SK-N-SH treated with all-trans-retinoic acid at 6 μM for 48 hours (cell line): ENCODE data around the gene ADK.

Experiments
- ARNTL ChIP-seq: fragments of 450-650 bp; formaldehyde crosslinking; IDR thresholded peaks from 2 replicates; pipeline ENCODE4 v1.5.0; 2020; ENCODE audit warnings: low read depth, mild to moderate bottlenecking, moderate library complexity, borderline replicate concordance
- BACH2 ChIP-seq: fragments of 250-450 bp; sonication (Bioruptor Pico); IDR thresholded peaks from 2 replicates; pipeline ENCODE4 v1.9.0; 2021; ENCODE audit warnings: mild to moderate bottlenecking, borderline replicate concordance
- ESRRG ChIP-seq: fragments of 250-450 bp; sonication (Bioruptor Pico); IDR thresholded peaks from 2 replicates; pipeline ENCODE4 v1.6.1; 2021; ENCODE audit warnings: mild to moderate bottlenecking
- GLIS3 ChIP-seq: fragments of 250-450 bp; sonication (Bioruptor Pico); IDR thresholded peaks from 2 replicates; pipeline ENCODE4 v1.5.0; 2020; ENCODE audit warnings: mild to moderate bottlenecking, moderate library complexity
- ISL1 ChIP-seq: fragments of 250-450 bp; sonication (Bioruptor Pico); IDR thresholded peaks from 2 replicates; pipeline ENCODE4 v2.1.2; 2022; ENCODE audit warnings: mild to moderate bottlenecking, moderate library complexity
- OSR1 ChIP-seq: fragments of 250-450 bp; sonication (Bioruptor Pico); IDR thresholded peaks from 2 replicates; pipeline ENCODE4 v1.8.0; 2022; ENCODE audit warnings: moderate library complexity, mild to moderate bottlenecking, inconsistent platforms
- PPARA ChIP-seq: fragments of 250-450 bp; sonication (Bioruptor Pico); IDR thresholded peaks from 2 replicates; pipeline ENCODE4 v1.5.0; 2020; ENCODE audit warnings: mild to moderate bottlenecking, borderline replicate concordance
- RARB ChIP-seq: fragments of 250-450 bp; sonication (Bioruptor Pico); IDR thresholded peaks from 2 replicates; pipeline ENCODE4 v1.8.0; 2021; ENCODE audit warnings: mild to moderate bottlenecking, moderate library complexity
- TOX ChIP-seq: fragments of 250-450 bp; sonication (Bioruptor Pico); IDR thresholded peaks from 2 replicates; pipeline ENCODE4 v1.8.0; 2021; ENCODE audit warnings: mild to moderate bottlenecking, moderate library complexity, borderline replicate concordance
- ZFP3 ChIP-seq: fragments of 250-450 bp; sonication (Bioruptor Pico); IDR thresholded peaks from 2 replicates; pipeline ENCODE4 v1.5.0; 2020; ENCODE audit warnings: mild to moderate bottlenecking, moderate library complexity
- ZNF565 ChIP-seq: fragments of 450-650 bp; formaldehyde crosslinking; conservative IDR thresholded peaks from 2 replicates; pipeline ENCODE4 v1.5.0; 2020; ENCODE audit warnings: low read depth, mild to moderate bottlenecking, moderate library complexity
- TF ChIP-seq, protein P1 (sequence below): fragments of 250-450 bp; sonication (Bioruptor Pico); IDR thresholded peaks from 2 replicates; pipeline ENCODE4 v1.8.0; 2020; ENCODE audit warnings: mild to moderate bottlenecking, moderate library complexity, borderline replicate concordance
- TF ChIP-seq, protein P2 (sequence below): fragments of 250-450 bp; sonication (Bioruptor Pico); IDR thresholded peaks from 2 replicates; pipeline ENCODE4 v1.5.1; 2021; ENCODE audit warnings: mild to moderate bottlenecking, moderate library complexity
- TF ChIP-seq, protein P3 (sequence below): fragments of 250-450 bp; sonication (Bioruptor Pico); IDR thresholded peaks from 2 replicates; pipeline ENCODE4 v1.8.0; 2021; ENCODE audit warnings: low read depth, mild to moderate bottlenecking, moderate library complexity, borderline replicate concordance

DNA sequence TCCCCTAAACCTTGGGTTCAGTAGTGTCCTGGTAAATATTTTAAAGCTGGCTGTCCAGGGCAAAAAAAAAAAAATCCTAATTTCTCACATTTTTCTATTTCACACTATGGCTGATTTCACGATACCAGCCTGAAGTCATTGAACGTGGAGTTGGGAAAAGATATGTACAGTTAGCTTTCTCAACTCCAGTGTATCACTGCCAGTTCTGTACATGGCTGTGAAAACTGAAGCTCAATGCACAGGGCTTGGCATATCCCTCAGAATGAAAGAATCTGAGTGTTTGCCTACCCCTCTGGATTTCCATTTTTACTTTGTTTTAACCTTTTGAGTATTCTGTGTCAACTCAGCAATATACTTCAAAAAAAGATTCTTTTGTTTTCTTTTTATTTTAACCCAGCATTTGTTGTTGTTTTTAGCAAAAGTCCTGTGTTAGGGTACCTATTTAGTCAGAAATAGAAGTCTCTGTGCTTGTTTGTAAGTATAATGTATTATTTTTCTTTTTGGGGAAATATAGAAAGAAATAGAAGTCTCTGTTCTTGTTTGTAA, 274.5 kb downstream of the ADK start:
- no peak for TF ChIP-seq ZFP3
- no peak for TF ChIP-seq ESRRG
- TF ChIP-seq, protein P1, sequence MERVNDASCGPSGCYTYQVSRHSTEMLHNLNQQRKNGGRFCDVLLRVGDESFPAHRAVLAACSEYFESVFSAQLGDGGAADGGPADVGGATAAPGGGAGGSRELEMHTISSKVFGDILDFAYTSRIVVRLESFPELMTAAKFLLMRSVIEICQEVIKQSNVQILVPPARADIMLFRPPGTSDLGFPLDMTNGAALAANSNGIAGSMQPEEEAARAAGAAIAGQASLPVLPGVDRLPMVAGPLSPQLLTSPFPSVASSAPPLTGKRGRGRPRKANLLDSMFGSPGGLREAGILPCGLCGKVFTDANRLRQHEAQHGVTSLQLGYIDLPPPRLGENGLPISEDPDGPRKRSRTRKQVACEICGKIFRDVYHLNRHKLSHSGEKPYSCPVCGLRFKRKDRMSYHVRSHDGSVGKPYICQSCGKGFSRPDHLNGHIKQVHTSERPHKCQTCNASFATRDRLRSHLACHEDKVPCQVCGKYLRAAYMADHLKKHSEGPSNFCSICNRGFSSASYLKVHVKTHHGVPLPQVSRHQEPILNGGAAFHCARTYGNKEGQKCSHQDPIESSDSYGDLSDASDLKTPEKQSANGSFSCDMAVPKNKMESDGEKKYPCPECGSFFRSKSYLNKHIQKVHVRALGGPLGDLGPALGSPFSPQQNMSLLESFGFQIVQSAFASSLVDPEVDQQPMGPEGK (CRISPR knock-in tag), result no peak
- no peak for TF ChIP-seq OSR1 (CRISPR knock-in tag)
- no peak for TF ChIP-seq TOX (CRISPR knock-in tag)
- no peak for TF ChIP-seq RARB (CRISPR knock-in tag)
- no peak for TF ChIP-seq BACH2 (CRISPR knock-in tag)
- TF ChIP-seq, protein P2, sequence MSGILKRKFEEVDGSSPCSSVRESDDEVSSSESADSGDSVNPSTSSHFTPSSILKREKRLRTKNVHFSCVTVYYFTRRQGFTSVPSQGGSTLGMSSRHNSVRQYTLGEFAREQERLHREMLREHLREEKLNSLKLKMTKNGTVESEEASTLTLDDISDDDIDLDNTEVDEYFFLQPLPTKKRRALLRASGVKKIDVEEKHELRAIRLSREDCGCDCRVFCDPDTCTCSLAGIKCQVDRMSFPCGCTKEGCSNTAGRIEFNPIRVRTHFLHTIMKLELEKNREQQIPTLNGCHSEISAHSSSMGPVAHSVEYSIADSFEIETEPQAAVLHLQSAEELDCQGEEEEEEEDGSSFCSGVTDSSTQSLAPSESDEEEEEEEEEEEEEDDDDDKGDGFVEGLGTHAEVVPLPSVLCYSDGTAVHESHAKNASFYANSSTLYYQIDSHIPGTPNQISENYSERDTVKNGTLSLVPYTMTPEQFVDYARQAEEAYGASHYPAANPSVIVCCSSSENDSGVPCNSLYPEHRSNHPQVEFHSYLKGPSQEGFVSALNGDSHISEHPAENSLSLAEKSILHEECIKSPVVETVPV (CRISPR knock-in tag), result no peak
- no peak for TF ChIP-seq ARNTL
- TF ChIP-seq, protein P3, sequence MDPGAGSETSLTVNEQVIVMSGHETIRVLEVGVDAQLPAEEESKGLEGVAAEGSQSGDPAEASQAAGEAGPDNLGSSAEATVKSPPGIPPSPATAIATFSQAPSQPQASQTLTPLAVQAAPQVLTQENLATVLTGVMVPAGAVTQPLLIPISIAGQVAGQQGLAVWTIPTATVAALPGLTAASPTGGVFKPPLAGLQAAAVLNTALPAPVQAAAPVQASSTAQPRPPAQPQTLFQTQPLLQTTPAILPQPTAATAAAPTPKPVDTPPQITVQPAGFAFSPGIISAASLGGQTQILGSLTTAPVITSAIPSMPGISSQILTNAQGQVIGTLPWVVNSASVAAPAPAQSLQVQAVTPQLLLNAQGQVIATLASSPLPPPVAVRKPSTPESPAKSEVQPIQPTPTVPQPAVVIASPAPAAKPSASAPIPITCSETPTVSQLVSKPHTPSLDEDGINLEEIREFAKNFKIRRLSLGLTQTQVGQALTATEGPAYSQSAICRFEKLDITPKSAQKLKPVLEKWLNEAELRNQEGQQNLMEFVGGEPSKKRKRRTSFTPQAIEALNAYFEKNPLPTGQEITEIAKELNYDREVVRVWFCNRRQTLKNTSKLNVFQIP (CRISPR knock-in tag), result no peak
- TF ChIP-seq PPARA (CRISPR knock-in tag), result no peak
- no peak for TF ChIP-seq ISL1
- no peak for TF ChIP-seq ZNF565 (CRISPR knock-in tag)
- no peak for TF ChIP-seq GLIS3 (CRISPR knock-in tag)
